ENCODE data around the gene HLA-DQB2. TPM values are rescaled to one million over a fixed set of nuclear protein-coding genes. Genes with fewer than 3 reads are reported as not detected.
A peak's percentile ranks its signal among the peaks of the same experiment; 100 is the strongest.
"Not testable (repeated sequence)": the region's sequence is repeated elsewhere in the genome, so short reads cannot be mapped to it uniquely, and the experiment has no call there.

HLA-DQB2 gene
- under 1 TPM in 1 of 2 donors, not detected in 1; 0.54 TPM for total RNA-seq

DNA sequence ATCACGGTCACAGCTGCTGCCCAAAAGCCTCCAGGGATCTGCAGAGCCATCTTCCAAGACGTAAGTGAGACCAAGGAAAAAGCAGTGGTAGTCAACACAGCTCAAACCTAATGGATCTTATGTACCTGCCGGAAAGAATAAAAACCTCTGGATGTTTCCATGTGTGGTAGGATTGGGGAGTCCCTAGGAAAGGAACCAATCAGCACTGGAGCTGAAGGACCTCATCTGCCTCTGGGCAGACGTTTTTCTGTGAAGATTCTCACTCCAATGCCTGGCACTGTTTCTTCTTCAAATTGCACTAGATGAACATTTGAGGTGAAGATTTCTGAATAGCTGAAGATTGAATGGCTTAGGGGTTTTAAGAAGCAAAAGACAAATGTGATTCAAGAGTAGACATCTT lies at the start of gene HLA-DQB2:
Gene HLA-DQB2 (minus strand): TSS at position 112 of the 400 bp plus-strand sequence. CDS start 62 bp downstream, at position 50.
- ATAC-seq (no peak), DNase-seq (ENCODE audit: low spot score in 2 of 2) (no peak)
- Mint-ChIP-seq H3K36me3 (no peaks in the 10 kb centered on the region), H3K27ac (no peak within 1 kb of the TSS), H3K9me3 (no peaks in the 10 kb centered on the region)

DNA sequence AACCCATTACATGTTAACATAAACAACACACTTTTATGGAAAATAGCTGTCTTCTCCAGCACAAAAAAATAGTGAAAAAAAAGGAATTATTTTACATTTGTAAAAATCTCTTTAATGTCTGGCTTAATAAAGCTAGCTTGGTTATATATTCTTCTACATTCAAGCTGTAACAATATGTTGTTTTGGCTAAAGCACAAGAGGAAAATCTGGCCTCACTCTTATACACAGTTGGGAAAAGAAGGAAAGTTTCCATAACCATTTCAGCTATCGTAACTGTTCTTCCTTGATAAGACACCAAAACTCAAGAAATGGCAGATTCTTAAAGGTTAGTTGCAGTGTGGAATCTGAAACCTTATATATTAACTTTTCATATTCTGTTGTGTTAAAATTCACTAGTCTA lies 45.8 kb upstream of the HLA-DQB2 start:
- Mint-ChIP-seq H3K27ac (no peak overlapping the region), H3K36me3 (no peaks in the 10 kb centered on the region), H3K9me3 (no peaks in the 10 kb centered on the region)
- DNase-seq (ENCODE audit: low spot score in 2 of 2) (no peak), ATAC-seq (no peak)

DNA sequence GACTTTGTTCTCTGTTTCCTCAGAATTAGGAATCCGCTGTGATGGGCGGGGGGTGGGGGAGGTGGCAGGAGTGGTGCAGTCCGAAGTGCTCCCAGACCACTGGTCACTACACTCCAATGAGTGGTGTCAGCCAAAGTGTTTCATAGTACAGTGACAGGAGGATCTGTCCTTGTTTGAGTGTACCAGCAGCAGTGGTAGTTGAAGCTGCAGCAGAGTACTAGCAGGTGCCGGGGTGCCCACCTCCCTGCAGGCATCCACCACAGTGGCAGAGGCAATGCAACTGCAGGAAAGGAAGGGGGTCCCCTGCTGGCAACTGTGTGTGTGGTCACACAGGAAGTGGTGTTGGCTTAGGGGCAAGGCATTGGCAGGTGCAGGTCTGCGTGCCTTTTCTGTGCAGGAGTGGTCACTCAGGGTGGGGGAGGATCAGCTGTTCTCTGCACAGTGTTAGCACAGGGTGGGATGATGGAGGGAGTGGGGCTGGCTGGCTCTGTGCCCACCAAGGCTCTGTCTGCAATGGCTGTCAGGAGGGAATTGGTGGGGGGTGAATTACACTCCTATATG lies 43.8 kb upstream of the HLA-DQB2 start:
- H3K27ac Mint-ChIP-seq = no peak overlapping the region
- ATAC-seq = no peak

DNA sequence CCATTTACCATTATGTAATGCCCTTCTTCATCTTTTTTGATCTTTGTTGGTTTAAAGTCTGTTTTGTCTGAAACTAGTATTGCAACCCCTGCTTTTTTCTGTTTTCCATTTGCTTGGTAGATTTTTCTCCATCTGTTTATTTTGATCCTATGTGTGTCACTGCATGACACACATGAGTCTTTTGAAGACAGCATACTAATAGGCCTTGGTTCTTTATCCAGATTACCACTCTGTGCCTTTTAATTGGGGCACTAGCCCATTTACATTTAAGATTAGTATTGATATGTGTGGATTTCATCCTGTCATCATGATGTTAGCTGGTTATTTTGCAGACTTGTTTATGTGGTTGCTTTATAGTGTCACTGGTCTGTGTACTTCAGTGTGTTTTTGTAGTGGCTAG lies 42.1 kb upstream of the HLA-DQB2 start:
- not testable (repeated sequence) for DNase-seq (ENCODE audit: low spot score in 2 of 2); H3K9me3 Mint-ChIP-seq; H3K27ac Mint-ChIP-seq; H3K36me3 Mint-ChIP-seq
- peak in 1 of 2 donors; percentile 82 for ATAC-seq

More for the DNA sequence above, 43.8 kb upstream of the HLA-DQB2 start:
- no peak for DNase-seq (ENCODE audit: low spot score in 2 of 2)
- Mint-ChIP-seq H3K36me3 (no peaks in the 10 kb centered on the region), H3K9me3 (no peaks in the 10 kb centered on the region)

DNA sequence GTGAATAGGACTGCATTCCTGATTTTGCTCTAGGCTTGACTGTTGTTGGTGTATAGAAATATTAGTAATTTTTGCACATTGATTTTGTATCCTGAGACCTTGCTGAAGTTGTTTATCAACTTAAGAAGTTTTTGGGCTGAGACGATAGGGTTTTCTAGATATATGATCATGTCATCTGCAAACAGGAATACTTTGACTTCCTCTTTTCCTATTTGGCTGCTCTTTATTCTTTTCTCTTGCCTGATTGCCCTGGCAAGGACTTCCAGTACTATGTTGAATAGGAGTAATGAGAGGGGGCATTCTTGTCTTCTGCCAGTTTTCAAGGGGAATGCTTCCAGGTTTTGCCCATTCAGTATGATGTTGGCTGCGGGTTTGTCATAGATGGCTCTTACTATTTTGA lies 40.1 kb upstream of the HLA-DQB2 start:
- H3K27ac Mint-ChIP-seq = no peak overlapping the region
- H3K36me3 Mint-ChIP-seq = no peaks in the 10 kb centered on the region
- ATAC-seq = no peak
- no peak for DNase-seq (ENCODE audit: low spot score in 2 of 2)
- peaks cover 0 to 6% of the 10 kb centered on the region in 2 donors for H3K9me3 Mint-ChIP-seq

DNA sequence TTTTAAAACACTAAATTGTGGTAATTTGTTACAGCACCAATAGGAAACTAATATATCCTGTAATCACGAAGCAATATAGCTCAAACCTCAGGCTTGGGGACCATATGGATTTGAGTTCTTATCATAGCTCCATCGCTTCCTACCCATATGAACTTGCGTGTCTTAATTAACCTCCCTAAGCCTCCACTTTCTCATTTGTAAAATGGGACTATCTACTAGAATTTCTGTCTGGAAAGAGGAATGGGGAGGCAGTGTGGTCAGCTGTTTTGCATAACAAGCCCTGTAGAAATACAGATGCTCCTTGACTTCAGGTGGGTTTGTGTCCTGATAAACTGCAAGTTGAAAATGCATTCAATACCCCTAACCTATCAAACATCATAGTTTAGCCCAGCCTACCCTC lies 36.4 kb upstream of the HLA-DQB2 start:
- ATAC-seq = no peak
- no peak overlapping the region for H3K27ac Mint-ChIP-seq
- no peaks in the 10 kb centered on the region for H3K36me3 Mint-ChIP-seq
- no peak for DNase-seq (ENCODE audit: low spot score in 2 of 2)
- peaks cover 0 to 6% of the 10 kb centered on the region in 2 donors for H3K9me3 Mint-ChIP-seq

DNA sequence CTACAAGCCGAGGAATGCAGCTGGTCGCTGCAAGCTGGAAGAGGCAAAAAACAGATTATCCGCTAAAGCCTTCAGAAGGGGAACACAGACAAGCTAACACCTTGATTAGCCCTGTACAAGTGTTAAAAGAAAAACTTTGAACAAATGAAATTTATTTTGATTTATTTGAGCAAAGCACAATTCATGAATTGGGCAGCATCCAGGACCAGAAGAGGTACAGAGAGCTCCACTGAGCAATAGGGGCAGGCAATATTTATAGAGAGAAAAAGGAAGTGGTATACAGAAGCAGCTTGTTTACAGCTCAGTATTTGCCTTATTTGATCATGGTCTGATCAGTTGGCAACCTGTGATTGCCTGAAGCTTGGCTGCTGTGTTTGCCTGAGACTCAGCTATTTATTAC lies 35.8 kb upstream of the HLA-DQB2 start:
- no peaks in the 10 kb centered on the region for H3K36me3 Mint-ChIP-seq
- ATAC-seq = no peak
- DNase-seq (ENCODE audit: low spot score in 2 of 2) = no peak
- H3K27ac Mint-ChIP-seq = no peak overlapping the region
- H3K9me3 Mint-ChIP-seq = peaks cover 0 to 6% of the 10 kb centered on the region in 2 donors

DNA sequence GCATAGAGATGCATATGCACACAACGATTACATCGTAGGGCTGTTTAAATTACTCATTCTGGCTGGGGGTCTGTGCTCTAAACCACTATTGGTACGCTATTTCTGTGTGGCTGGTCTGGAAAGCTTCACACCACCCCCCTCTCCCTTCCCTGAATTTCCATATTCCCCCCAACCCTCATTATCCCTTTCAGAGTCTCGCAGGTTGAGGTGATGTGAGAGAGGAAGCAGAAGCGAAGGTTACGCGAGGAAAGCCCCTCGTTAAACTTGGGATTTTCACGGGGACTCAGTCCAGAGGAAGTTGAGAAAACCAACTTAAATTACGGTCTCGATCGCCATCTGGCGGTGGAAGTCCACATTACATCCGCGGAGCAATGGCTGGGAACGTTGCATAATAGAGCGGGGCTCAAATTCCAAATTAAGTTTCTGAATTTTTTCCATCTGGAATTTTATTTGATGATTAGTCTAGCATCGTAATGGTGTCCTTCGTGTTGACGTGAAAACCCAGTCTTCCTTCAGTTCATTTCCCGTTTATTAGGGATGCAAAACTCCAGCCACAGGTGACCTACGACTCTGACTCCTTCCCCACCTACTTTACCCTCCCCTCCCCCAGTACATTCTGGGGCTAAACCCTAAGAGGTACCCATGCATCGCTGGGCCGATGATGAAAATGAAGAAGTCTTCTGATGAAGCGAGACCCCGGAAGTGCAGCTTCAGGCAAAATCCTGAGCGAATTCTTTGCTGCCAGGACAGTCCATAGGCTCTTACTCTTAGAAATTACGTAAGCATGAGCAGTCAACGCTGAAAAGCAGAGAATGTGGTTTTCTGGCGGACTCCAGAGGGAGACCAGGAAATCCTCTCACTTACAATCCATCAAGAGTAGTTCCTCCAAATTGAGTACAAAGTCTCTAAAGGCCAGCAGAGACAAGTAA lies 33.8 kb upstream of the HLA-DQB2 start:
- DNase-seq (ENCODE audit: low spot score in 2 of 2) = peak; percentile 71 to 82
- peak; percentile 71 to 75 for ATAC-seq
- peaks cover 0 to 6% of the 10 kb centered on the region in 2 donors for H3K9me3 Mint-ChIP-seq
- no peak overlapping the region for H3K27ac Mint-ChIP-seq
- no peaks in the 10 kb centered on the region for H3K36me3 Mint-ChIP-seq

DNA sequence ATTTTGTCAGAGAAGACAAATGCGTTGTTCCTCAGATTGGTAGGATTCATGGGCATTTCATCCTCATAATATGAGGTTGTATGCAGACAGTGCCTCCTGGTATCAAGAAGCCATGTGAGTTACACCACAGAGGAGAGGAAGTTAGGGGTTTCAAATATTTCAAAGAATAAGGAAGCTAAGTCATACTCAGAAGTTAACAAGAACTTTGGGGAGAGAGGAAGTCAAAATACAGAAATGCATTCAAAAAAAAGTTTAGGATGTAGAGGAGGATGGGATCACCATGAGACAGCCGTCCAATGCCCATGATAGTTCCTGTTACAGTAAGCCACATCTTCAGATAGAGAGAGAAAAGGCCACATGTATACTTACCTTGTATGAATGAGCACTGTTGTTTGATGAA lies 31.2 kb upstream of the HLA-DQB2 start:
- DNase-seq (ENCODE audit: low spot score in 2 of 2) (no peak), ATAC-seq (no peak)
- Mint-ChIP-seq H3K9me3 (peaks cover 0 to 6% of the 10 kb centered on the region in 2 donors), H3K36me3 (no peaks in the 10 kb centered on the region), H3K27ac (no peak overlapping the region)

DNA sequence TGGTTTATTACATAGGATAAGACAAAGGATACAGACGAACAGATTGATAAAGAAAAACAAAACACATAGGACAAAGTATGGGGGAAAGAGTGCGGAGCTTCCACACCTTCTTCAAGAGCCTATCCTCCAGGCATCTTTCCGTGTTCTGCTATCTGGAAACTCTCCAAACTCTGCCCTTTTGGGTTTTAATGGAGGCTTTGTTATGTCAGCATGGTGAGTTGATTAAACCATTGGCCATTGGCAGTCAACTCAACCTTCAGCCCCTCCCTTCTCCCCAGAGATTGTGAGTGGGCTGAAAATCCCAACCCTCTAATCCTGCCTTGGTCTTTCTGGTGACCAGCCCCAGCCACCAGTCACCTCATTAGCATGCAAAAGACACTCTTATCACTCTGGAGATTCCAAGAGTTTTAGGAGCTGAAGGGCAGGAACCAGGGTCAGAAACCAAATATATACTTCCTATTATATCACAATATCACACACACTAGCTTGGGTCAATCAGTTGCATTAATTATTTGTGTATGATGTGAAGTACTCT lies 29.6 kb upstream of the HLA-DQB2 start:
- Mint-ChIP-seq H3K36me3 (no peaks in the 10 kb centered on the region), H3K27ac (no peak overlapping the region), H3K9me3 (no peaks in the 10 kb centered on the region)
- DNase-seq (ENCODE audit: low spot score in 2 of 2) (no peak), ATAC-seq (no peak)

DNA sequence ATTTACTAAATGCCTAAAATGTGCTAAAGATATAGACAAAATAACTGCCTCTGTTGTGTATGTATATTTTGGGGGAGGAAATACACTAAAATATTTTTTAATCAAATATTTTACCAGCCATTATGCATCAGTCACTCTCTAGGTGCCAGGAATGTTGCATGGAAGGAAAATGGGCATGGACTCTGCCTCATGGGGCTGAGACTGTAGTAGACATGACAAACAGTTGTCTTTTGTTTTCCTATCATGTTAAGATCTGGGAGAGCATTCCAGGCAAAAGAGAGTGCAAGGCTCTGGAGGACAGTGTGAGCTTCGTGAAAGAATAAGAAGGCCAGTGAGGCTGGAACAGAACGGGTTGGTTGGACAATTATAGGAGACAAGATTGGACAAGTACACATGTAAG lies 27.0 kb upstream of the HLA-DQB2 start:
- Mint-ChIP-seq H3K27ac (no peak overlapping the region), H3K9me3 (no peaks in the 10 kb centered on the region)
- ATAC-seq = no peak

DNA sequence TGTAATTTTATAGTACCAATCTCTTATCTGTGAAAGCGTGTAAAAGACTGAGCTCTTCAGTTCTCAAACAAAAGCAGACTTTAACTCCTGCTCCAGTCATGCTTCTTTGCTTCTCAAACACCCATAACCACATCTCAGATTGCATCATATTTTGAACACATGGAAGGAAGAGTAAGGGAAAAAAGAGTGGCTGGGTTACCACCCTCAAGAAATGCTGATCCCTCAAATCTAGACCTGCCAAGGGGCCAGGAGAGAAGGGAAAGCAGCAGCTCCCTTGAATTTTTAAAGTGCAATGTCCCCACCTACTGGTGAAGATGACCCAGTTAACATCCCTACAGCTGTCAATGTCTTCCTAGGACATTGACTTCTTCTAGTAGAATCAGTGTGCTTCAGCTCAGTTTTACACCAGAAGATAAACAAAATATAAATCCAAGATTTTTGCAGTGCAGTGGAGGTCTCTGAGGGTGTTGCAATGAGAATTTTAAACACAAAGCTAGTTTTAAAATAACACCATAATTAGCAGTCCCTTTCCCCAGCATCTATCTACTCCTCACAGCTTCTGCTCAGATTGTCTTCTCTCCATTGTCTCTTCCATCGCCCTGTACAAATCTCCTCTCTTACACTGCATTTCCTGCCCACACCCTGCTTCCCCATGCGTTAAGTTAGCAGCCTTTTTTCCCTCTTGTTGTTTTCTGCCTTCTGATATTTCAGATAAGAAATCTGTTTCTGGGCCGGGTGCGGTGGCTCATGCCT lies 22.6 kb upstream of the HLA-DQB2 start:
- H3K36me3 Mint-ChIP-seq = no peaks in the 10 kb centered on the region

More for the DNA sequence above, 27.0 kb upstream of the HLA-DQB2 start:
- no peak for DNase-seq (ENCODE audit: low spot score in 2 of 2)
- H3K36me3 Mint-ChIP-seq = no peaks in the 10 kb centered on the region

DNA sequence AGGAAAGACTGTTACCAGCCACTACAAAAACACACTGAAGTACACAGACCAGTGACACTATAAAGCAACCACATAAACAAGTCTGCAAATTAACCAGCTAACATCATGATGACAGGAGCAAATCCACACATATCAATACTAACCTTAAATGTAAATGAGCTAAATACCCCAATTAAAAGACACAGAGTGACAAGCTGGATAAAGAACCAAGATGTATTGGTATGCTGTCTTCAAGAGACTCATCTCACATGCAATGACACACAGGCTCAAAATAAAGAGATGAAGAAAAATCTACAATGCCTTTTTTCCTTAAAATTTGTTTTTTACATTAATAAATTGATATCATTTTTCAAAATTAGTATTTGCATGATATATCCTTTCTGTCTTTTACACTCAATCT lies 19.6 kb upstream of the HLA-DQB2 start:
- not testable (repeated sequence) for H3K27ac Mint-ChIP-seq; ATAC-seq; H3K9me3 Mint-ChIP-seq; DNase-seq (ENCODE audit: low spot score in 2 of 2); H3K36me3 Mint-ChIP-seq

More for the DNA sequence above, 22.6 kb upstream of the HLA-DQB2 start:
- Mint-ChIP-seq H3K9me3 (peaks cover 0 to 4% of the 10 kb centered on the region in 2 donors), H3K27ac (no peak overlapping the region)
- peak in 1 of 2 donors; percentile 36 for DNase-seq (ENCODE audit: low spot score in 2 of 2)
- ATAC-seq = peak; percentile 53 to 81

DNA sequence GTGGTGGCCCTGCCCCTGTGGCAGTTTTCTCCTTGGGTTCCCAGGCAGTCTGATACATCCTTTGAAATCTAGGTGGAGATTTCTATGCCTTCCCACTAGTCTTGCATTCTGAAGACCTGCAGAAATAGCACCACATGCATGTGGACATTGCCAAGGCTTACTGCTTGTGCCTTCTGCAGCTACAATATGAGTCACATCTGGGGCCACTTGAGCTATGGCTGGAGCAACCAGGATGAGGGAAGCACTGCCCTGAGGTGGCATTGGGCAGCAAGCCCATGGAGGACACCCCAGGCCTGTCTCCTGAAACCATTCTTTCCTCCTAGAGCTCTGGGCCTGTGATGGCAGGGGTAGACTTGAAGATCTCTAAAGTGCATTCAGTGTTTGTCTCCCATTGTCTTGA lies 15.7 kb upstream of the HLA-DQB2 start:
- no peak for DNase-seq (ENCODE audit: low spot score in 2 of 2)
- no peaks in the 10 kb centered on the region for H3K36me3 Mint-ChIP-seq
- ATAC-seq = no peak
- no peak overlapping the region for H3K27ac Mint-ChIP-seq
- H3K9me3 Mint-ChIP-seq = peaks cover 0 to 4% of the 10 kb centered on the region in 2 donors

DNA sequence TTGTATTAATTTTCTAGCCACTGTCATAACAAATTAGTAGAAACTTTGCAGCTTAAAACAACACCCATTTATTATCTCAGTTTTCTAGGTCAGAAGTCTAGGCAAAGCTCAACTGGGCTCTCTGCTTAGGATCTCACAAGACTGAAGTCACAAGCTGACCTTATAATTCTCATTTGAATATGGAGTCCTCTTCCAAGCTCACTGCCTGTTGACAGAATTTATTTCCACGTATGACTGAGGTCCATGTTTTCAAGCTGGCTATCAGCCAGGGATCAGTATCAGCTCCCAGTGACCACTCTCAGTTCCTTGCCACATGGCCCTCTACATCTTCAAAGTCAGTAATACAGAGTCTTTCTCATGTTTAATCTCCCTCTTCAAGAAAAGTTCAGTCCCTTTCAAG lies 11.7 kb upstream of the HLA-DQB2 start:
- Mint-ChIP-seq H3K9me3 (no peaks in the 10 kb centered on the region), H3K27ac (no peak overlapping the region), H3K36me3 (no peaks in the 10 kb centered on the region)
- ATAC-seq = no peak
- no peak for DNase-seq (ENCODE audit: low spot score in 2 of 2)

DNA sequence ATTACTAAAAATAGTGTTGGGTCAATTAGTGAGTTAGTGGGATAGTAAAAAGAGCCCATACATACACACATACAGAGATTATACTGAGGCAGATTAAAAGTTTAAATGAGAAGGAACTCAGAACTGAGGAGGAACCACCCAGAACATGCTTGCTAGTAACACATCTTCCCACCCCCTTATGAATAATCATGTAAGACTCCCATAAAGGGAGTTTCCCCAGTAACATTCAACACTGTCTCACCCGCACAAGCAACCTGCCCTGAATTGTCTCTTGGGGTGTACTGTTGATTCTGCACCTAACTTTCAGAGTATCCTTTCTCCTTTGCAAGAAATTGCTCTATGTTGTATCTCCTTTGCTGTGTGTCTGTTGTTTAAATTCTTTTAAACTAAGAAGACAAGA lies 11.1 kb upstream of the HLA-DQB2 start:
- ATAC-seq (no peak), DNase-seq (ENCODE audit: low spot score in 2 of 2) (no peak)
- H3K27ac Mint-ChIP-seq = no peak overlapping the region
- no peaks in the 10 kb centered on the region for H3K9me3 Mint-ChIP-seq
- H3K36me3 Mint-ChIP-seq = no peaks in the 10 kb centered on the region

DNA sequence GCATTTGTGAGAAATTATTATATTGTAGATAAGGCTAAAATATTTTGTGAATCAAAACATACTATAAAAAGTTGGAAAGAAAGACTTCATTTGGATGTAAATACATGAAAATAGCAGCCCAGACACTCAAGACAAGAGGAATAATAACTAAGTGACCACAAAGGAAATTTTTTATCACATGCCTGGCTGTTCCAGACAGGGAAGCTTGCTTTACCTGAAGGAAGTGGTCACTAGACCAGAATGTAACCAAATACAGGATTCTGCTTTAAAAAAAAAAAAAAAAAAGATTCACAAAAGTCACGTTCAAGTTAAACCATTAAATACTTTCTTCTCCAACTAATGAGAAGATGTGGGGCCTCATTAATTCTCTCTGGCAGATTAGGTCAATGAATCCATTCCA lies 9.3 kb upstream of the HLA-DQB2 start:
- no peaks in the 10 kb centered on the region for H3K9me3 Mint-ChIP-seq
- no peak overlapping the region for H3K27ac Mint-ChIP-seq
- no peak for DNase-seq (ENCODE audit: low spot score in 2 of 2)
- H3K36me3 Mint-ChIP-seq = no peaks in the 10 kb centered on the region
- ATAC-seq = no peak
